GM12891 (cell line): ENCODE results near the gene UBE2Q1.

Experiments
- DNase-seq: peaks from one replicate; pipeline ENCODE4 v3.0.0; 2011; ENCODE audit warnings: low spot score; ENCODE audit not compliant: insufficient read length
- FAIRE-seq: peaks from 2 replicates; lab custom pipeline; 2011; peaks lifted over from hg19 to GRCh38; lab: Jason Lieb, UNC
- PAX5 ChIP-seq: IDR thresholded peaks from 2 replicates; pipeline ENCODE4 v1.6.1; 2011; ENCODE audit warnings: low read length, moderate library complexity, mild to moderate bottlenecking; ENCODE audit not compliant: insufficient read depth, severe bottlenecking
- POLR2A ChIP-seq: IDR thresholded peaks from 2 replicates; pipeline ENCODE4 v1.6.1; 2011; ENCODE audit warnings: low read depth, low read length, control low read depth
- POLR2AphosphoS5 ChIP-seq: IDR thresholded peaks from 2 replicates; pipeline ENCODE4 v1.6.1; 2011; ENCODE audit warnings: low read depth, low read length, control low read depth
- POU2F2 ChIP-seq: IDR thresholded peaks from 2 replicates; pipeline ENCODE4 v1.6.1; 2011; ENCODE audit warnings: low read depth, mild to moderate bottlenecking, control low read depth, low read length, moderate library complexity
- SPI1 ChIP-seq: IDR thresholded peaks from 2 replicates; pipeline ENCODE4 v1.6.1; 2011; ENCODE audit warnings: low read depth, low read length, control low read depth
- TAF1 ChIP-seq: IDR thresholded peaks from 2 replicates; pipeline ENCODE4 v1.6.1; 2011; ENCODE audit warnings: low read depth, low read length, control low read depth

UBE2Q1 gene

GRCh38 chr1:154578058-154578418 is 19.6 kb upstream of the UBE2Q1 start:
- TF ChIP-seq POLR2A (peak; percentile 0; the same call in 1 of the 2 replicates), SPI1 (no peak), PAX5 (no peak), POLR2AphosphoS5 (0 out of 2 replicates have a peak, but pooled peaks have one; percentile 3), TAF1 (no peak), POU2F2 (no peak)
- DNase-seq (no peak), FAIRE-seq (no peak)

GRCh38 chr1:154577346-154578057 is 19.0 kb upstream of the UBE2Q1 start:
- peak; percentile 30; the same call in 1 of the 2 replicates for TF ChIP-seq POLR2A
- no peak for TF ChIP-seq SPI1
- DNase-seq (no peak), FAIRE-seq (no peak)

GRCh38 chr1:154575951-154576566 is 17.6 kb upstream of the UBE2Q1 start:
- 0 out of 2 replicates have a peak, but pooled peaks have one; percentile 13 for TF ChIP-seq POLR2AphosphoS5
- TF ChIP-seq POLR2A = no peak
- DNase-seq (no peak), FAIRE-seq (no peak)

- TF ChIP-seq SPI1 = no peak
- no peak for TF ChIP-seq POLR2A
- no peak for TF ChIP-seq PAX5
- no peak for TF ChIP-seq POU2F2
- no peak for TF ChIP-seq POLR2AphosphoS5
- TF ChIP-seq TAF1 = no peak
- DNase-seq (no peak), FAIRE-seq (no peak)
These were observed 16.9 kb upstream of the UBE2Q1 start for GRCh38 chr1:154575147-154575927.

- FAIRE-seq (peak; percentile 75), DNase-seq (no peak)
- TF ChIP-seq PAX5 = no peak
- no peak for TF ChIP-seq POLR2AphosphoS5
- TF ChIP-seq POU2F2 = no peak
- TF ChIP-seq POLR2A = no peak
- no peak for TF ChIP-seq TAF1
- TF ChIP-seq SPI1 = no peak
These were observed 16.3 kb upstream of the UBE2Q1 start for GRCh38 chr1:154574716-154575115.

GRCh38 chr1:154573168-154573510 is 14.7 kb upstream of the UBE2Q1 start:
- peak; percentile 26 for FAIRE-seq
- TF ChIP-seq TAF1 (no peak), SPI1 (no peak), POLR2AphosphoS5 (no peak), PAX5 (no peak), POU2F2 (no peak)
- DNase-seq = no peak

- DNase-seq = no peak
- TF ChIP-seq PAX5 (no peak), POU2F2 (no peak), SPI1 (no peak), POLR2AphosphoS5 (no peak), POLR2A (no peak), TAF1 (no peak)
- FAIRE-seq = no peak
These were observed 14.2 kb upstream of the UBE2Q1 start for GRCh38 chr1:154572468-154573167.

- DNase-seq (no peak), FAIRE-seq (no peak)
- no peak for TF ChIP-seq PAX5
- no peak for TF ChIP-seq TAF1
- no peak for TF ChIP-seq POLR2AphosphoS5
- no peak for TF ChIP-seq POLR2A
- no peak for TF ChIP-seq SPI1
- no peak for TF ChIP-seq POU2F2
These were observed 13.5 kb upstream of the UBE2Q1 start for GRCh38 chr1:154571964-154572288.

GRCh38 chr1:154571244-154571963 is 12.9 kb upstream of the UBE2Q1 start:
- DNase-seq (no peak), FAIRE-seq (no peak)
- TF ChIP-seq POU2F2 (no peak), TAF1 (no peak), SPI1 (no peak), POLR2A (no peak), POLR2AphosphoS5 (no peak), PAX5 (no peak)
